ENCODE data around the gene CPNE8.

The CPNE8 gene

GRCh38 chr12:38825006-38825405, 80.4 kb downstream of the CPNE8 start:
- no peak for TF ChIP-seq GATA2 (IDR thresholded peaks at IDR 0.05; ENCODE audit: low read depth, low read length)
- no peak for TF ChIP-seq GATA3 (IDR thresholded peaks at IDR 0.05; ENCODE audit: low read depth, low read length)

GRCh38 chr12:38823738-38824137, 81.7 kb downstream of the CPNE8 start:
- TF ChIP-seq GATA3 (IDR thresholded peaks at IDR 0.05; ENCODE audit: low read depth, low read length): no peak
- TF ChIP-seq GATA2 (IDR thresholded peaks at IDR 0.05; ENCODE audit: low read depth, low read length): no peak

DNA sequence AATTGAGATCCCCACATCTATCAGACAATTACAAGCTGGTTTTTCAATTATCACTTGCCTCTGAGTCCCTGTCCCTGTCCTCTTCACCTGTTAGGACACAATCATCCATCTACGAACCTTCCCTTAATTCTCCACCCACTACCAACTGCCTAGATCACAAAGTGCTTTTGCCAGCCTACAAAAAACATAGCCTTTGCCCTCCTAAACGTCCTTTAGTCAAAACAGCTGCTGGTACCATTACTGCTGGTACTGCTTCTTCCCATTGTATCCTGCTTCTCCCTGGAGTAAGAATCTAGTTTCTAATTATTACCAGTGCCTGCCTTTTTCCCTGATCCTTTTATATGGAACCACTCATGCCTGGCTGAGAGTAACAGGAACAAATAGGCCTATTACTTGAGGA, 82.1 kb downstream of the CPNE8 start:
- TF ChIP-seq GATA2 (IDR thresholded peaks at IDR 0.05; ENCODE audit: low read depth, low read length): no peak
- no peak for TF ChIP-seq GATA3 (IDR thresholded peaks at IDR 0.05; ENCODE audit: low read depth, low read length)

DNA sequence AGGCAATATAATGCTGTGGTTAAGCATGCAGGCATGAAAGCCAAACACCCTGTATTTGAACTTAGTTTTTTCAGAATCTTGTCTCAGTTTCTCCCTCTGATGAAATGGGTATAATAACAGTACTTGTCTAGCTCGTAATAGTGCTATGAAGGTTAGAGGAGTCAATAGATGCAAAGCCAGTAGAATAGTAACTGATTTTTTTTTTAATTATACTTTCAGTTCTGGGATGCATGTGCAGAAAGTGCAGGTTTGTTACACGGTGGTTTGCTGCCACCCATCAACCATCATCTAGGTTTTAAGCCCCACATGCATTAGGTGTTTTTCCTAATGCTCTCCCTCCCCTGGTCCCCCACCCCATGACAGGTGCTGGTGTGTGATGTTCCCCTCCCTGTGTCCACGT, 87.4 kb downstream of the CPNE8 start:
- TF ChIP-seq GATA2 (IDR thresholded peaks at IDR 0.05; ENCODE audit: low read depth, low read length): no peak
- TF ChIP-seq GATA3 (IDR thresholded peaks at IDR 0.05; ENCODE audit: low read depth, low read length): no peak

DNA sequence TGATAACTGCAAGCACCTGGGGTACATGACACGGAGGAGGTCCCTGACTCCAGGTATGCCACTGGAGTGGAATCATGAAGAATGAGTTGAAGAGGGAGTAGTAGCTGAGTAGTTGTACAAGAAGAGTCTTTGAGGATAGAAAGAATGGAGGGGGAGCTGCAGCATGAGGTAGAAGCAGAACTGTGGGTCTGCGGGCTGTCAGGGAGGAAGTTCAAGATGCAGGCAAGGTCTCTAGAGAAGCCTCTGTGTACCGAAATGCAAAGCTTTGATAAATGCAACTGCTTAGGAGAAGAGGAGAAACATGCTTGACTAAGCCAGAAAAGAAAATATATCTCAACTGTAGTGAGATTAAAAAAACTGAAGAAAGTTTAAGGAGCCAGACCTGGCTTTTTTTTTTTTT, 91.5 kb downstream of the CPNE8 start:
- TF ChIP-seq GATA3 (IDR thresholded peaks at IDR 0.05; ENCODE audit: low read depth, low read length) (no peak), GATA2 (IDR thresholded peaks at IDR 0.05; ENCODE audit: low read depth, low read length) (no peak)

- TF ChIP-seq GATA3 (IDR thresholded peaks at IDR 0.05; ENCODE audit: low read depth, low read length) (no peak), GATA2 (IDR thresholded peaks at IDR 0.05; ENCODE audit: low read depth, low read length) (no peak)
Measured at GRCh38 chr12:38811814-38812356, 93.5 kb downstream of the CPNE8 start.

GRCh38 chr12:38809832-38810231, 95.6 kb downstream of the CPNE8 start:
- TF ChIP-seq GATA2 (IDR thresholded peaks at IDR 0.05; ENCODE audit: low read depth, low read length) (no peak), GATA3 (IDR thresholded peaks at IDR 0.05; ENCODE audit: low read depth, low read length) (no peak)

DNA sequence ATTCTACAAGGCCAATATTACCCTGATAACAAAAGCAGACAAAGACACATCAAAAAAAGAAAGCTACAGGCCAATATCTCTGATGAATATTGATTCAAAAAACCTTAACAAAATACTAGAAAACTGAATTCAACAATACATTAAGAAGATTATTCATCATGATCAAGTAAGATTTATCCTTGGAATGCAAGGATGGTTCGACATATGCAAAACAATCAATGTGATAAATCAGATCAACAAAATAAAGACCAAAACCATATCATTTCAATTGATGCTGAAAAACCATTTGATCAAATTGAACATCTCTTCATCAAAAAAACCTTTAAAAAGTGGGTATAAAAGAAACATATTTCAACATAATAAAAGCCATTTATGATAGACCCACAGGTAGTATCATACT, 117.3 kb downstream of the CPNE8 start:
- TF ChIP-seq GATA2 (IDR thresholded peaks at IDR 0.05; ENCODE audit: low read depth, low read length) (no peak), GATA3 (IDR thresholded peaks at IDR 0.05; ENCODE audit: low read depth, low read length) (no peak)

DNA sequence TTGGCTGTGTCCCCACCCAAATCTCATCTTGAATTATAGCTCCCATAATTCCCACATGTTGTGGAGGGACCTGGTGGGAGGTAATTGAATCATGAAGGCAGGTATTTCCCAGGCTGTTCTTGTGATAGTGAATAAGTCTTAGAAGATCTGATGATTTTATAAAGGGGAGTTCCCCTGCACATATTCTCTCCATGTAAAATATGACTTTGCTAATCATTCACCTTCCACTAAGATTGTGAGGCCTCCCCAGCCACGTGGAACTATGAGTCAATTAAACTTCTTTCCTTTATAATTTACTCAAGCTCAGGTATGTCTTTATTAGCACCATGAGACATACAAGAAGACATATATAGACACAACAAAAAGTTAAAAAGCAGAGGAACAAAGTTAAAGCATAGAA, 120.0 kb downstream of the CPNE8 start:
- TF ChIP-seq GATA2 (IDR thresholded peaks at IDR 0.05; ENCODE audit: low read depth, low read length): no peak
- no peak for TF ChIP-seq GATA3 (IDR thresholded peaks at IDR 0.05; ENCODE audit: low read depth, low read length)

- TF ChIP-seq GATA3 (IDR thresholded peaks at IDR 0.05; ENCODE audit: low read depth, low read length): no peak
- no peak for TF ChIP-seq GATA2 (IDR thresholded peaks at IDR 0.05; ENCODE audit: low read depth, low read length)
Measured at GRCh38 chr12:38783304-38783703, 122.1 kb downstream of the CPNE8 start.

GRCh38 chr12:38782359-38782758, 123.0 kb downstream of the CPNE8 start:
- TF ChIP-seq GATA3 (IDR thresholded peaks at IDR 0.05; ENCODE audit: low read depth, low read length): no peak
- TF ChIP-seq GATA2 (IDR thresholded peaks at IDR 0.05; ENCODE audit: low read depth, low read length): no peak

GRCh38 chr12:38776647-38777046, 128.7 kb downstream of the CPNE8 start:
- TF ChIP-seq GATA3 (IDR thresholded peaks at IDR 0.05; ENCODE audit: low read depth, low read length): no peak
- TF ChIP-seq GATA2 (IDR thresholded peaks at IDR 0.05; ENCODE audit: low read depth, low read length): no peak

DNA sequence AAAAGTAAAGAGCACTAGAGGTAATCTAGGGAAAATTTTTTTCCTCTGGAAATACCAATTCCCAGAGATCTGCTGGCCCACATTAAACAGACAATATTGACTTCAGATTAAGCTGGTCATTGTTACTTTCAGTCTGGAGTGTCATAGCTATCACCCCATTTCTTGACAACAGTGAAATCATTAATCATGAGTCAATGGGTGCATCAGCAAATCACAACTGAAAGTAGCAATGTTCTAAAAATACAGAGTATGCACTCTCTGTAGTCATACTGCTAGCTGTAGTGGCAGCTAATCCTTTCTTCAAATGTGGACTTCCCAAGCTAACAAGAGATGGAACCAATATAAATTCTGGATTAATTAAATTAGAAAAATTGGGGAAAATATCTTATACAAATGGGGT, 129.9 kb downstream of the CPNE8 start:
- TF ChIP-seq GATA2 (IDR thresholded peaks at IDR 0.05; ENCODE audit: low read depth, low read length): no peak
- TF ChIP-seq GATA3 (IDR thresholded peaks at IDR 0.05; ENCODE audit: low read depth, low read length): no peak

DNA sequence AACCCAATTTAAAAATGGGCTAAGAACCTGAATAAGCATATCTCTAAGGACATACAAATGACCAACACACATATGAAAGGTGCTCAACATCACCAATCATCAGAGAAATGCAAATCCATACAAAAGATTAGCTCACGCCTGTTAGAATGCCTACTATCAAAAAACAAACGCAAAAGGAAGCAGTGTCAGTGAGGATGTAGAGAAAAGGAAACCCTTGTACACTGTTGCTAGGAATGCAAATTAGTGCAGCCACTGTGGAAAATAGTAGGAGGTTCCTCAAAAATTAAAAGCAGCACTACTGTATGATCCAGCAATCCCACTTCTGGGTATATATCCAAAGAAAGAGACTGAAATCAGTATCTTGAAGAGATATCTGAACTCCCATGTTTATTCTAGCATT, 133.0 kb downstream of the CPNE8 start:
- TF ChIP-seq GATA2 (IDR thresholded peaks at IDR 0.05; ENCODE audit: low read depth, low read length) (no peak), GATA3 (IDR thresholded peaks at IDR 0.05; ENCODE audit: low read depth, low read length) (no peak)

DNA sequence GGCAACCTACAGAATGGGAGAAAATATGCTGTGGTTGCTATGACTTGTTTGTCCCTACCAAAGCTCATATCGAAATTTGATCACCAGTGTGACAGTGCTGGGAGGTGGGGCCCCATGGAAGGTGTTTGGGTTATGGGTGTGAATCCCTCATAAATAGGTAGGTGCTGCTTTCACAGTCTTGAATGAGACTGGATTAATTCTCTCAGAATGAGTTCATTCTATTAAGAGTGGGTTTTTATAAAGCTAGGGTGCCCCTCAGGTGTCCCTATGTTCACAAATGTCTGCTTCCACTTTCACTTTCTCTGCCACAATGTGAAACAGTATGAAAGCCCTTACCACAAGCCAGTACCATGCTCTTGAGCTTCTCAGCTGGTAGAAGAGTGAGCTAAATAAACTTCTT, 133.5 kb downstream of the CPNE8 start:
- TF ChIP-seq GATA2 (IDR thresholded peaks at IDR 0.05; ENCODE audit: low read depth, low read length): no peak
- TF ChIP-seq GATA3 (IDR thresholded peaks at IDR 0.05; ENCODE audit: low read depth, low read length): no peak
